HAP-1 (cell line): ENCODE results near the gene TMEM141.
A peak's percentile ranks its signal among the peaks of the same experiment; 100 is the strongest.
"Not testable (repeated sequence)": the region's sequence is repeated elsewhere in the genome, so short reads cannot be mapped to it uniquely, and the experiment has no call there.

Source experiments
- DNase-seq, 2 experiments: peaks; one replicate each; pipeline ENCODE4 v3.0.0-alpha.2; 2016 to 2020; ENCODE audit warnings: low spot score in 2 of 2
- H3K27me3 ChIP-seq: fragments of 250-450 bp; sonication (Bioruptor Pico); 2 replicates; pipeline ENCODE4 v1.5.1; 2020; ENCODE audit warnings: low read depth, mild to moderate bottlenecking, moderate library complexity
- H3K36me3 ChIP-seq: fragments of 250-450 bp; sonication (Bioruptor Pico); replicated peaks from 2 replicates; pipeline ENCODE4 v1.5.1; 2020; ENCODE audit warnings: mild to moderate bottlenecking
- H3K4me1 ChIP-seq: fragments of 250-450 bp; sonication (Bioruptor Pico); 2 replicates; pipeline ENCODE4 v1.5.1; 2020; ENCODE audit warnings: mild to moderate bottlenecking
- H3K4me3 ChIP-seq: fragments of 250-450 bp; sonication (Bioruptor Pico); 2 replicates; pipeline ENCODE4 v1.5.1; 2020; ENCODE audit warnings: mild to moderate bottlenecking, moderate library complexity
- H3K9me3 ChIP-seq: fragments of 250-450 bp; sonication (Bioruptor Pico); 2 replicates; pipeline ENCODE4 v1.5.1; 2020; ENCODE audit warnings: mild to moderate bottlenecking, moderate library complexity
- in situ Hi-C: fragments of 300-500 bp; cut with MboI; formaldehyde crosslinking; loops from 3 replicates; pipeline ENCODE4 v1.14.3; 2020; ENCODE audit warnings: low sequenced_read_pairs, inconsistent platforms, mixed read lengths

Gene TMEM141

GRCh38 chr9:136838314-136839228, 47.4 kb downstream of the TMEM141 start:
- peaks cover 9% of the 10 kb centered on the region for H3K4me1 ChIP-seq
- peak in 1 of 2 experiments; percentile 23 for DNase-seq
- H3K27me3 ChIP-seq, result no peaks in the 10 kb centered on the region
- in situ Hi-C loops, result no loop called here
- no peaks in the 10 kb centered on the region for H3K9me3 ChIP-seq
- no peak overlapping the region for H3K4me3 ChIP-seq
- peaks cover 29% of the 10 kb centered on the region for H3K36me3 ChIP-seq

GRCh38 chr9:136839229-136840139, 48.3 kb downstream of the TMEM141 start:
- in situ Hi-C loops, result no loop called here
- H3K36me3 ChIP-seq, result peaks cover 25% of the 10 kb centered on the region

GRCh38 chr9:136840140-136840876, 49.2 kb downstream of the TMEM141 start:
- peak in 1 of 2 experiments; percentile 45 for DNase-seq

More at GRCh38 chr9:136839229-136840139, 48.3 kb downstream of the TMEM141 start:
- Histone ChIP-seq H3K9me3 (no peaks in the 10 kb centered on the region), H3K27me3 (no peaks in the 10 kb centered on the region), H3K4me1 (peaks cover 13% of the 10 kb centered on the region), H3K4me3 (no peak overlapping the region)
- peak in 1 of 2 experiments; percentile 22 for DNase-seq

GRCh38 chr9:136840877-136841645, 49.9 kb downstream of the TMEM141 start:
- Histone ChIP-seq H3K4me3 (no peak overlapping the region), H3K27me3 (no peaks in the 10 kb centered on the region), H3K9me3 (no peaks in the 10 kb centered on the region), H3K4me1 (peaks cover 13% of the 10 kb centered on the region), H3K36me3 (peaks cover 21% of the 10 kb centered on the region)
- in situ Hi-C loops, result no loop called here
- DNase-seq, result peak in 1 of 2 experiments; percentile 54

More at GRCh38 chr9:136840140-136840876, 49.2 kb downstream of the TMEM141 start:
- H3K36me3 ChIP-seq, result peaks cover 25% of the 10 kb centered on the region
- no peak overlapping the region for H3K4me3 ChIP-seq
- in situ Hi-C loops, result no loop called here
- H3K9me3 ChIP-seq, result no peaks in the 10 kb centered on the region
- H3K27me3 ChIP-seq, result no peaks in the 10 kb centered on the region
- H3K4me1 ChIP-seq, result peaks cover 13% of the 10 kb centered on the region

GRCh38 chr9:136841646-136842379, 50.7 kb downstream of the TMEM141 start:
- H3K4me3 ChIP-seq, H3K27me3 ChIP-seq, in situ Hi-C loops, H3K9me3 ChIP-seq, DNase-seq: not testable (repeated sequence)
- Histone ChIP-seq H3K36me3 (peaks cover 14% of the 10 kb centered on the region), H3K4me1 (peaks cover 13% of the 10 kb centered on the region)

GRCh38 chr9:136842380-136842948, 51.3 kb downstream of the TMEM141 start, which contains the start of gene AJM1:
TSS of gene AJM1 (plus strand) at chr9:136842478. CDS start at chr9:136844415, 1,937 bp downstream.
- H3K4me3 ChIP-seq, result peak within 1 kb of the TSS; percentile 25
- H3K36me3 ChIP-seq, result peaks cover 12% of the 10 kb centered on the region
- peak; percentile 60 to 87 for DNase-seq
- peaks cover 13% of the 10 kb centered on the region for H3K4me1 ChIP-seq
- H3K9me3 ChIP-seq, H3K27me3 ChIP-seq, in situ Hi-C loops: not testable (repeated sequence)
